HFFc6 (cell line): ENCODE data around the gene CBR1. TPM values are rescaled to one million over a fixed set of nuclear protein-coding genes. Genes with fewer than 3 reads are reported as not detected.

Source experiments
- DNase-seq: peaks from one replicate; pipeline ENCODE4 v3.0.0-alpha.2; 2018
- H3K27ac Mint-ChIP-seq: 2 replicates; pipeline ENCODE4 v1.8.0; 2020; ENCODE audit warnings: mild to moderate bottlenecking, mixed read lengths
- H3K27me3 Mint-ChIP-seq: 2 replicates; pipeline ENCODE4 v1.8.0; 2021; ENCODE audit warnings: mild to moderate bottlenecking, moderate library complexity, mixed read lengths; ENCODE audit not compliant: insufficient read depth
- H3K36me3 Mint-ChIP-seq: 2 replicates; pipeline ENCODE4 v1.8.0; 2021; ENCODE audit warnings: low read depth, mixed read lengths
- H3K4me1 Mint-ChIP-seq: 2 replicates; pipeline ENCODE4 v1.8.0; 2020; ENCODE audit warnings: low read depth, mixed read lengths
- H3K4me3 Mint-ChIP-seq: 2 replicates; pipeline ENCODE4 v1.8.0; 2020; ENCODE audit warnings: mild to moderate bottlenecking, moderate library complexity, mixed read lengths
- H3K9me3 Mint-ChIP-seq: 2 replicates; pipeline ENCODE4 v1.8.0; 2020; ENCODE audit warnings: mild to moderate bottlenecking, mixed read lengths
- CTCF ChIP-seq: fragments of 200-600 bp; sonication (generic); IDR thresholded peaks from 2 replicates; pipeline ENCODE4 v1.5.0; 2021; ENCODE audit warnings: antibody characterized with exemption, mild to moderate bottlenecking
- total RNA-seq, 6 experiments: library from RNA; stranded (reverse); fragmentation: NEBNext Ultra II Directional; extraction: Animal tissue kit (Norgen Biotek cat#: 25700); gene quantifications; 2 replicates in 1 of 6; 3 replicates in 5 of 6; pipeline ENCODE4 v1.2.3, GENCODE V29; 2021

CBR1 gene
- total RNA-seq, 6 experiments from 2014 or later = 103 to 144 (median 138) TPM

DNA sequence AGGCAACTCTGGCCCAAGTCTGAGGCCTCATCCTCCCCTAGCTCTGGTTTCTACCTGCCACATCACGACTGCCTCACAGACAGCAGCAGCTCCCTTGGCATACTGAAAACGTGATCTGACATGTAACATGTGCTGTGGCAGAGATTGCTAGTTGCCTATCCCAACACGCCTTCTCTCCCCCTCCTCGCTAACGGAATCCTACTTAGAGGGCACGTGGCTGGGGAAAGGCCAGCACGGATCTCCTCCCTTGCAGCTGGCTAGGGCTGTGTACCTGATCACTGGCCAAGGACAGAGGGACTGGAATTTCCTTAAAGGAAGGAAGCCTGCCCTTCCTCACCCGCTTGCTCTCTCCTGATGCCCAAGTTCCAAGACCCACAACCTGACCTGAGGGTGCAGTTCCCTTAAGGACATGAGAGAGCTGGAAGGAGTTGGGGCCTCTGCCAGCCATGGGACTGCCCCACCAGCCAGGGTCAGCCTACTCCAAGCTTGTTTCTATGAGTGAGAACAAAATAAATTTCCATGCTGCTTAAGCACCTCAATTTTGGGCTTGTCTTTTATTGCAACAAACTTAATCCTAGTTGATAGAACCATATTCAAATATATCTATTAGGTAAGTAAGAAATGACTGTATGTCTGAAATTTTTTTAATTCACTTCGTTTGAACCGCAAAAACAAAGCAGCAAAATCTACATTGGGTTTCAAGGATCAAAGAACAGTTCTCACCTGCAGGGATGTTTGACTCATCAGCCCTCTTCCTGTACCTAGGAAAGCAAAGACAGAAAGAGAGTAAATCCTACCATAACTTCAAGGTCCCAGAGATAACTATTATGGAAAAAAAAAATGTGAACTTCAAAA, 16.7 kb upstream of the CBR1 start:
- DNase-seq = no peak
- Mint-ChIP-seq H3K4me1 (peaks cover 9% of the 10 kb centered on the region), H3K9me3 (no peaks in the 10 kb centered on the region), H3K27me3 (no peaks in the 10 kb centered on the region; the same call in 1 of the 2 replicates), H3K4me3 (no peak overlapping the region), H3K36me3 (peaks cover 48% of the 10 kb centered on the region), H3K27ac (no peak overlapping the region)
- TF ChIP-seq CTCF = no peak

GRCh38 chr21:36053715-36054062, 16.1 kb upstream of the CBR1 start:
- Mint-ChIP-seq H3K4me1 (peaks cover 15% of the 10 kb centered on the region), H3K27me3 (no peaks in the 10 kb centered on the region; the same call in 1 of the 2 replicates), H3K4me3 (no peak overlapping the region), H3K36me3 (peaks cover 47% of the 10 kb centered on the region), H3K9me3 (no peaks in the 10 kb centered on the region), H3K27ac (no peak overlapping the region)
- no peak for TF ChIP-seq CTCF
- DNase-seq = no peak

- Mint-ChIP-seq H3K27me3 (peaks cover 1% of the 10 kb centered on the region), H3K36me3 (peaks cover 37% of the 10 kb centered on the region), H3K27ac (no peak overlapping the region), H3K9me3 (no peaks in the 10 kb centered on the region), H3K4me1 (peaks cover 18% of the 10 kb centered on the region), H3K4me3 (no peak overlapping the region)
- DNase-seq = no peak
- TF ChIP-seq CTCF = no peak
Observed at GRCh38 chr21:36055551-36055950, 14.3 kb upstream of the CBR1 start.

DNA sequence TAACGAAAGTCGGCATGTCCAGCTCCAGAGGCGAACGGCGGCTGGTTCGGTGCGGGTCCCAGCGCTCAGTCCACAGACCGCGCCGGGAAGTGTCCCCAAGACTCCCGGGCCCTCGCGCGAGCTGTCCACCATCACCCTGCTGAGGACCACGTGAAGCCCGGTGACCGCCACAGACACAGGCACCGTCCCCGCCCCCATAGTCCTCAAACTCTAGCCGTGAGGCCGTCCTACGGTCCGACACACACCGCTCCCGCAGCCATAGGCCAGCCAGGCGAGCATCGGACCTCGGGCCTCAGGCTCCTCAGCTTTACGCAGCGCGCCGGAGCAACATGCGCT, 10.0 kb upstream of the CBR1 start:
- no peaks in the 10 kb centered on the region for H3K9me3 Mint-ChIP-seq
- no peak for TF ChIP-seq CTCF
- peaks cover 23% of the 10 kb centered on the region for H3K4me1 Mint-ChIP-seq
- DNase-seq = peak; percentile 32
- H3K36me3 Mint-ChIP-seq = peaks cover 27% of the 10 kb centered on the region
- peak overlapping the region; percentile 95 for H3K4me3 Mint-ChIP-seq
- peaks cover 1% of the 10 kb centered on the region for H3K27me3 Mint-ChIP-seq
- peak overlapping the region; percentile 96 for H3K27ac Mint-ChIP-seq

GRCh38 chr21:36060159-36060921, 9.5 kb upstream of the CBR1 start, which contains the start of gene SETD4:
Gene SETD4 (minus strand): TSS chr21:36060526. CDS start chr21:36058888, 1,638 bp downstream.
- Mint-ChIP-seq H3K4me1 (peaks cover 23% of the 10 kb centered on the region), H3K4me3 (peak within 1 kb of the TSS; percentile 95), H3K36me3 (peaks cover 27% of the 10 kb centered on the region), H3K27ac (peak within 1 kb of the TSS; percentile 96), H3K9me3 (no peaks in the 10 kb centered on the region), H3K27me3 (peaks cover 1% of the 10 kb centered on the region)
- peak; percentile 94 for DNase-seq
- TF ChIP-seq CTCF = no peak
